G401 (cell line): ENCODE data around the gene DIAPH2. TPM values are rescaled to one million over a fixed set of nuclear protein-coding genes. Genes with fewer than 3 reads are reported as not detected.
"Not testable (repeated sequence)": the region's sequence is repeated elsewhere in the genome, so short reads cannot be mapped to it uniquely, and the experiment has no call there.

Source experiments
- DNase-seq: peaks from one replicate; pipeline ENCODE4 v3.0.0-alpha.2; 2015; ENCODE audit warnings: low spot score
- in situ Hi-C: cut with HindIII; loops from 2 replicates; pipeline ENCODE4 v1.10.0; 2016; ENCODE audit warnings: low sequenced_read_pairs, mixed read lengths
- total RNA-seq: library from RNA; depleted of rRNA; stranded (reverse); fragments of >200 nt; shearing (Covaris generic); gene quantifications from 2 replicates; pipeline ENCODE4 v1.2.3, GENCODE V29; 2014

DIAPH2 gene
- total RNA-seq, 1 experiment from 2014 or later: 9.9 TPM

GRCh38 chrX:97397371-97397770 is 712.7 kb downstream of the DIAPH2 start:
- DNase-seq: no peak
- in situ Hi-C loops: no loop called here

GRCh38 chrX:97398030-97398551 is 713.4 kb downstream of the DIAPH2 start:
- in situ Hi-C loops: no loop called here
- DNase-seq: no peak

DNA sequence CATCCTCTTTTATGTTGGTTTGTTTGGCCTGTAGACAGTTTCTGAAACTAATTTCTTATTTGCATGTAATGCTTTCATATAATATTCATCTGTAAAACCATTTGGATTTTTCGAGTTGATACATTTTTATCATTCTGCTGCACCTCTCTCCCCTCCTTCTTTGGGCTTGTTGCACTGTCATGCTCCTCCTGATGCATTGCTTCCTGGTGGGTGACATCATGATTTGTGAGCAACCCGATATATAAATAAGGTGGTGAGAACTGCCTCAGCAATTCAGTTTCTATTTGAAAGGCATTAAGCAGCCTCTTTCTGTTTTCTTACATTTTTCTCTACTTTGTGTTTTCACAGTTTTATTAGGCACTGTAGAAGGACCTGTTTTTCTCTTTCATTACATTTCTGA is 714.8 kb downstream of the DIAPH2 start:
- DNase-seq: no peak
- in situ Hi-C loops: no loop called here

DNA sequence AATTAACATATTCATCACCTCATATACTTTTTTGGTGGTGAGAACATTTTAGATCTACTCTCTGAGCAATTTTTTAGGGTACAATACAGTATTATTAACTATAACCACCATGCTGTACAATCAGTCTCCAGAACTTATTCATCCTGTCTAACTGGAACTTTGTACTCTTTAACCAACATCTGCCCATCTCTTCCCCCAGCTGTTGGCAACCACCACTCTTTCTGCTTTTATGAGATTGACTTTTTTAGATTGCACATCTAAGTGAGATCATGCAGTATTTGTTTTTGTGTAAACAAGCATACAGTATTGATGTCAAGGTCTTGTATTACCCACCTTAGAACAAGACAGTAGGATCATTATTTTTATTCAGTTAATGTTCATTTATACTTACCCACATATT is 715.9 kb downstream of the DIAPH2 start:
- no peak for DNase-seq
- in situ Hi-C loops: no loop called here

GRCh38 chrX:97401154-97401553 is 716.5 kb downstream of the DIAPH2 start:
- in situ Hi-C loops: no loop called here
- no peak for DNase-seq

DNA sequence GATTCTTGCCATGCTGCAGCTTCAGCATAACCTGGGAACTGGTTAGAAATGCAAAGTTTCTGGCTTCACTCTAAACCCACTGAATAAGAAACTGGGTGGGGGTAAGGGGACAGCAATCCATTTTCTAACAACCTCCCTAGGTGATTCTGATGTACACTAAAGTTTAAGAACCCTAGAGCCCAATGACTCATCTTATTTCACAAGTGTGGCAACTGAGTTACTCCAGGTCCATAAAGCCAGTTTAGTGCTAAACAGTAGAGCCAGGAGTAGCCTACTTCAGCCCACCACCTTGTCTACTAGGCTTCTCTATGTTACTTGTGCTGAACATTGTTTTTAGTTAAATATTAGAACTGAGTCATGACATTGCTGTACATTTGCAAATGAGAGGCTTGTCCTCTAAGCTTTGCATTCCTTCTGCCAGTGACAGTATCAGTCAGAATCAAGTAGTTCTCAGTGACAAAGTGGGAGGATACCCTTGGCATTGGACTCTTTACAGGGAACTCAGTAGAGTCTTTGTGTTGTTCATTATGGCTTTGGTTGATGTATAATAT is 717.0 kb downstream of the DIAPH2 start:
- no peak for DNase-seq
- in situ Hi-C loops: no loop called here

DNA sequence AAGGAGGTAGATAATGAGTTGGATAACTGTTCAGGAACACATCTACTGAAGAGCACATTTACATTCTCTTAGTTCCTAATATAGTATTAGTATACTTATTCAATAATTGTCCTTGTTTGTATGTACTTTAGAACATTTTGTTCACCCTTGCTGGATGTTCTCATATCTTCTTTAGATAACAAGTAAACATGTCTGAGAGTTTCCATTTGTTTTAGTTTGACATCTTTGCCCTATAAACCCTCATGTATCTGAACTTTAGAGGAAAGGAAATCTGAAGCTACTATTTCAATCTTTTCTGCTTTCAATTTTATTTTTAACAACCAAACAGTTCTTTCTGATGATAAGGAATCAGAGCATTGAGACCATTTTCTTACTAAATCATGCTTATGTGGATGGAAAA is 717.7 kb downstream of the DIAPH2 start:
- no peak for DNase-seq
- in situ Hi-C loops: no loop called here

GRCh38 chrX:97402903-97403302 is 718.3 kb downstream of the DIAPH2 start:
- in situ Hi-C loops: no loop called here
- DNase-seq: no peak

DNA sequence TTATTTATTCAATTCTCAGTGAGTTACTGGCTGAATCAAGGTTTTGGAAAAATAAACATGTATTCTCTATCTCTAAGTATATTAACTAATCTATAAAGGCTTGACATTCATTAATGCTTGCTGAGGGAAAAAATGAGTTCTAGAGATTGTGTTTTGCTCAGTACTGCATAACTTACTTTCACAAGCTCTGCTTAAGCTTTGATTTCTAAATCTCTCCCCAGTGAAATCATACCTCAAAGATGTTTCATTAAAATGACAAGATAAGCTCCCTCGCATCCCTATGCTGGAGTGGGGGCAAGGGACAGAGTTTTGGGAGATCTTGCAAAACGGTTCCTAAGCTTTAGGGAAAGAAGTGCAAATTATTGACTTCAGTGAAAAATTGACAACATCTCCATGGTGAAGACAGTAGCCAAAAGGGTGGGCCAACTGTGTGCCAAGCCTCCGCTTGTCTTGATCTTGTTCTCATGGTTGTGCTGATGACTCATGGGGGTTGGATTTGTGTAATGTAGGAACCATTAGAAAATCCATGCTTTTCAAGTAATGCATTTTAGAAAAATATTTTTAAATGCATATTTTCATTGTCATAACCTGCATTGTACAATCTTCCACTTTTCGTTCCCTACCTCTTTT is 720.5 kb downstream of the DIAPH2 start:
- in situ Hi-C loops: no loop called here
- DNase-seq: no peak

DNA sequence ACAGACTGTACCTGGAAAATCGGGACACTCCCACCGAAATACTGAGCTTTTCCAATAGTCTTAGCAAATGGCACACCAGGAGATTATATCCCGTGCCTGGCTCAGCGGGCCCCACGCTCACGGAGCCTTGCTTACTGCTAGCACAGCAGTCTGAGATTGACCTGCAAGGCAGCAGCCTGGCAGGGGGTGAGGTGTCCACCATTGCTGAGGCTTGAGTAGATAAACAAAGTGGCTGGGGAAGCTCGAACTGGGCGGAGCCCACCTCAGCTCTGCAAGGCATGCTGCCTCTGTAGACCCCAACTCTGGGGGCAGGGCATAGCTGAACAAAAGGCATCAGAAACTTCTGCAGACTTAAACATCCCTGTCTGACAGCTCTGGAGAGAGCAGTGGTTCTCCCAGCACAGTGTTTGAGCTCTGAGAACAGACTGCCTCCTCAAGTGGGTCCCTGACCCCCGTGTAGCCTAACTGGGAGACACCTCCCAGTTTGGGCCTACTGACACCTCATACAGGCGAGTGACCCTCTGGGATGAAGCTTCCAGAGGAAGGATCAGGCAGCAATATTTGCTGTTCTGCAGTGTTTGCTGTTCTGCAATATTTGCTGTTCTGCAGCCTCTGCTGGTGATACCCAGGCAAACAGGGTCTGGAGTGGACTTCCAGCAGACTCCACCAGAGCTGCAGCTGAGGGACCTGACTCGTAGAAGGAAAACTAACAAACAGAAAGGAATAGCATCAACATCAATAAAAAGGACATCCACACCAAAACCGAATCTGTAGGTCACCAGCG is 725.2 kb downstream of the DIAPH2 start:
- DNase-seq, in situ Hi-C loops: not testable (repeated sequence)

GRCh38 chrX:97416461-97416860 is 731.8 kb downstream of the DIAPH2 start:
- in situ Hi-C loops: no loop called here
- no peak for DNase-seq

DNA sequence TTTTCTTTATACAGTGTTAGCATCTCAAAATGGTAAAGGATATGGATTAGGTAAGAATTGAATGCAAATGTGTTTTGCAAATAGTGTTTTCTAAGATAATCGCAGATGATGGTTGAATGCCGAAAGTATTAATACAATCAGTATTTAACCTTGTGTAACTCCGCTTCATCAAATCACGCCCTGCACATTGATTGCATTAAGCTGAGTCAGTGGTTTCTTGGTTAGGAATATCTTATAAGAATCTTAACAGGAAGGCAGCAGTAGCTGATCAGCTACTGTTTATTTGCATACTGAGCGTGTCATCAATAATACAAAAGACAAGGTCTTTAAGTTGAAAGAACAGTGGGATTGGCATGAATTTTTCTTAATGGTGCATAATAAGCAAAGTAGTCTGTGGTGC is 744.5 kb downstream of the DIAPH2 start:
- DNase-seq: no peak
- in situ Hi-C loops: no loop called here

DNA sequence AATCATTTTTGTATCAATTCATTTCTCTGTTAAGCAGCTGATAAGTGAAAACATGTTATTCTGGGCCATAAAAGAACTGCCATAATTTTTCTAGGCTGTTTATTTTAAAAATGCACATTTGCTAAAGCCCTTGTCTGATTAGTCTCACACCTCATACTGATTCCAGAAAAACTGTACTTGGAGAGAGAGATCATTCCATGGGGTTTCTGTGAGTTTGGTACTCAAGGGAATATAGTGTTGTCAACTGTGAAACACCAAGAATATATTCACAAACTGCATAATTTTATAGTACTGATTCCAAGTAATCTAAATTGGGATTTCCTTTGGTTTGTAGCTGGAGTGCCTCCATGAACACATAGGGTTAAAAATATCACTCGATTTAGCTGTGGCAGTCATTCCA is 746.6 kb downstream of the DIAPH2 start:
- DNase-seq: no peak
- in situ Hi-C loops: no loop called here

DNA sequence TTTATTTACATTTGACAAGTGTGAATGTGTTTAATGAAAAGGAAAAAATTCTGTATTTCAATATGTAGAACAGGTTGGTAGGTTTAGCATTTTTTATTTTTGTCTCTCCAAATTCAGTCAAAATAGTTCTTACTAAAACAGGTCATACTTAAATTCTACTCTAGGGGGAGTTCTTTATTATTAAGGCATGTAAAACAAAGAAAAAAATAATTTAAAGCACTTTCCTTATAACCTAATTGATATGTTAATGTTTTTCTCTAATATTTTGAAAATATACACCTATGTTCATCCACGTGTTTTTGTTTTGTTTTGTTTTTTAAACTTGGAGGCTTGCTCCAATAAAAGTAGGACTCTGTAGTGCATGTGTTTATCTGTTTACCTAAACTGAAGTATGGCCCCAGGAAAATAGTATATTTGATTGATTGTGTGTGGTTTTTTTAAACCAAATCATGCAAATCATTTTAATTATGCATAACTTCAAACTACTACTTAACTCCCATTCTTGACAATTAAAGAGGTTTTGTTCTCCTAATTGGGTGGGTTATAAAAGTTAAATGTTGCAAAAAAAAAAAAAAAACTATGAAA is 761.7 kb downstream of the DIAPH2 start:
- DNase-seq: no peak
- in situ Hi-C loops: no loop called here

DNA sequence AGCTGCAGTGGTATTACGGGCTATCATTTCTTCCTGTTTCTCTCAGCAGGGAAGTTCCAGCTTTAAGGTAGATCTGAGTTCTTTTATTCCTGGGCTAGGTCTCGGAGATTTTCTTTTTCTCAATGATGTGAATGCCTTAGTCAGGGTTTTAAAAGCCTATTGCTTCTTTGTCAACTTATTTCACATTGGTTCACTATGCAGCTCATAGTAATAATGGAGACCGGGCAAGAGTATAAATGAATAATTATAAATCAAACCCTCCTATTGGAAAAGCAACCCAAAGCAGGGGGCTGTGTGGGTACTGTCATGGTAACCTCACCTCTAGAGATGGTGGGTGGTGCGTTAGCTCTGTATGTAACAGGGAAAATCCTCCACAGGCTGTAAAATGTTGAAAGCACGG is 762.7 kb downstream of the DIAPH2 start:
- in situ Hi-C loops: no loop called here
- DNase-seq: no peak

GRCh38 chrX:97452283-97452682 is 767.6 kb downstream of the DIAPH2 start:
- in situ Hi-C loops: no loop called here
- no peak for DNase-seq

DNA sequence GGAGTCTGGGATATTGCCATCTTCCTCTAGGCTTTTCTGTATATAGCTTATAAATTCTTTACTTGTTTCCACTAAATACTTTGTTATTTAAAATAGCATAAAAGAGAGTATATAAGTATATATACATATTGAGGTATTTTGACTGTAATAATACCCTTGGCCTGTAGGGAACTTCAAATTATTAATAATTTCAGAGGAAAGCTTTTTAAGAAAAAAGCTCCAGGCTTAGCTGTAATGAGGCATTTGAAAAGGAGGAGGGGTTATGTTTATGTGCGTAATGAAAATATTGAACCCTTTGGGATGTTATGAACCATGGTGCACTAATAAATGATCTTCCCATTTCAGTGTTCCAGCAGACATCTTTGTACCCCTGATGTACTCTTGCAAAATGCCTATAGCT is 777.1 kb downstream of the DIAPH2 start:
- in situ Hi-C loops: no loop called here

GRCh38 chrX:97471071-97471470 is 786.4 kb downstream of the DIAPH2 start:
- no peak for DNase-seq

More for the DNA sequence above, 777.1 kb downstream of the DIAPH2 start:
- no peak for DNase-seq

GRCh38 chrX:97474933-97475332 is 790.3 kb downstream of the DIAPH2 start:
- in situ Hi-C loops: no loop called here
- no peak for DNase-seq

More at GRCh38 chrX:97471071-97471470, 786.4 kb downstream of the DIAPH2 start:
- in situ Hi-C loops: no loop called here
